GM12872 (cell line): Measurements from ENCODE around the gene GARS1.

ENCODE experiments used
- CTCF ChIP-seq: IDR thresholded peaks from 3 replicates; pipeline ENCODE4 v1.5.1; 2011; ENCODE audit warnings: low read depth, mild to moderate bottlenecking, low read length, moderate library complexity; ENCODE audit not compliant: insufficient read depth

GARS1 gene

GRCh38 chr7:30634634-30635201 is 40.0 kb downstream of the GARS1 start:
- TF ChIP-seq CTCF: no peak

- no peak for TF ChIP-seq CTCF
Measured at GRCh38 chr7:30635798-30636197, 41.1 kb downstream of the GARS1 start.

- no peak for TF ChIP-seq CTCF
Measured at GRCh38 chr7:30642789-30643188, 48.1 kb downstream of the GARS1 start.

GRCh38 chr7:30644286-30644955 is 49.7 kb downstream of the GARS1 start:
- no peak for TF ChIP-seq CTCF

GRCh38 chr7:30645661-30646060 is 51.0 kb downstream of the GARS1 start:
- TF ChIP-seq CTCF: no peak

GRCh38 chr7:30646154-30646553 is 51.5 kb downstream of the GARS1 start:
- no peak for TF ChIP-seq CTCF

- TF ChIP-seq CTCF: no peak
Measured at GRCh38 chr7:30647589-30648364, 53.1 kb downstream of the GARS1 start.
